Esophagus muscularis mucosa (tissue), 3 donors: Measurements from ENCODE around the gene TTC34.

Experiments used
- POLR2AphosphoS5 ChIP-seq, 2 donors: sonication (generic); formaldehyde crosslinking; IDR thresholded peaks; one replicate each; pipeline ENCODE4 v1.6.1; 2017; ENCODE audit warnings: antibody characterized with exemption in 2 of 2
- TF ChIP-seq, protein P1 (sequence below), 3 experiments: fragments of 200-600 bp in 2 of 3; fragments of 450-650 bp in 1 of 3; sonication (generic) in 2 of 3; IDR thresholded peaks; one replicate each; pipeline ENCODE4 v1.5.1; 2017 to 2019; ENCODE audit warnings: antibody characterized with exemption in 3 of 3, mild to moderate bottlenecking in 2 of 3, moderate library complexity in 1 of 3

DNA sequence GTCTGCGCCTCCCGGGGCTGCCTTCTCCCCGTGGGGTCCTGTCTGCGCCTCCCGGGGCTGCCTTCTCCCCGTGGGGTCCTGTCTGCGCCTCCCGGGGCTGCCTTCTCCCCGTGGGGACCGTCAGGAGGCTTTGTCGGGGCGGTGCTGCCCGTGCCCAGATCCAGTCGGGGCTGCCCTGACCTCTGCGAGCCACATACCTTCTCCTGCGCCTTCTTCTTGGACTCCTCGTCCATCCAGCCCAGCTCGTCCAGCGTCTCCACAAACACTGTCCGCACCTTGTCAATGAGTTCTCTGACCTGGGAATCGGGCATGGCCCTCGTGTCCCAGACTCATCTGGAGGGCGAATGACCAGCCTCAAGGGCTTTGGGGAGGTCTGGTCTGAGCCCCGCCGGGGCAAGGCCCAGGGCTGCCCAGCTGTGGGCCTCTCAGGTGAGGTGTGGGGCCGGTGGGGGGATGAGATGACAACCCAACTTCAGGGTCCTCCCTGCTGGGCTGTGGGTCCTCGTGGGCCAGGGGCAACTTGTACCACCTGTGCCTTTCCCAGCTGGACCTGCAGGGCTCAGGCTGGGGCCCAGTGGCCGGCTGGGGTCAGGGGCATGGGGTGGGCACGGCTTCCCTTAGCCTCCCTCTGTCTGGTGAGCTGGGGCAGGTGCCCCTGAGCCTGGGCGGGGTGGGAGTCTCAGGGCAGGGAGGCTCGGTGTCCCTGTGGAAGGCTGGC is 205.5 kb downstream of the TTC34 start:
- TF ChIP-seq, protein P1, sequence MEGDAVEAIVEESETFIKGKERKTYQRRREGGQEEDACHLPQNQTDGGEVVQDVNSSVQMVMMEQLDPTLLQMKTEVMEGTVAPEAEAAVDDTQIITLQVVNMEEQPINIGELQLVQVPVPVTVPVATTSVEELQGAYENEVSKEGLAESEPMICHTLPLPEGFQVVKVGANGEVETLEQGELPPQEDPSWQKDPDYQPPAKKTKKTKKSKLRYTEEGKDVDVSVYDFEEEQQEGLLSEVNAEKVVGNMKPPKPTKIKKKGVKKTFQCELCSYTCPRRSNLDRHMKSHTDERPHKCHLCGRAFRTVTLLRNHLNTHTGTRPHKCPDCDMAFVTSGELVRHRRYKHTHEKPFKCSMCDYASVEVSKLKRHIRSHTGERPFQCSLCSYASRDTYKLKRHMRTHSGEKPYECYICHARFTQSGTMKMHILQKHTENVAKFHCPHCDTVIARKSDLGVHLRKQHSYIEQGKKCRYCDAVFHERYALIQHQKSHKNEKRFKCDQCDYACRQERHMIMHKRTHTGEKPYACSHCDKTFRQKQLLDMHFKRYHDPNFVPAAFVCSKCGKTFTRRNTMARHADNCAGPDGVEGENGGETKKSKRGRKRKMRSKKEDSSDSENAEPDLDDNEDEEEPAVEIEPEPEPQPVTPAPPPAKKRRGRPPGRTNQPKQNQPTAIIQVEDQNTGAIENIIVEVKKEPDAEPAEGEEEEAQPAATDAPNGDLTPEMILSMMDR (IDR thresholded peaks at IDR 0.05) = no peak
- TF ChIP-seq POLR2AphosphoS5 (IDR thresholded peaks at IDR 0.05) = no peak
